ENCODE results near the gene HIPK2.

The HIPK2 gene

GRCh38 chr7:139777948-139778841 is at the start of gene HIPK2:
Gene HIPK2, minus strand, starts transcription at chr7:139777998. Its CDS starts 375 bp downstream, at chr7:139777623.
- TF ChIP-seq GATA3 (IDR thresholded peaks at IDR 0.05; ENCODE audit: low read depth, low read length), result no peak
- TF ChIP-seq GATA2 (IDR thresholded peaks at IDR 0.05; ENCODE audit: low read depth, low read length), result no peak; the same call in 1 of the 2 replicates

- TF ChIP-seq GATA2 (IDR thresholded peaks at IDR 0.05; ENCODE audit: low read depth, low read length) (no peak), GATA3 (IDR thresholded peaks at IDR 0.05; ENCODE audit: low read depth, low read length) (no peak)
These were observed 49.2 kb upstream of the HIPK2 start for GRCh38 chr7:139827042-139827441.

- no peak for TF ChIP-seq GATA2 (IDR thresholded peaks at IDR 0.05; ENCODE audit: low read depth, low read length)
- TF ChIP-seq GATA3 (IDR thresholded peaks at IDR 0.05; ENCODE audit: low read depth, low read length), result no peak
These were observed 48.0 kb upstream of the HIPK2 start for GRCh38 chr7:139825666-139826290.

- no peak for TF ChIP-seq GATA3 (IDR thresholded peaks at IDR 0.05; ENCODE audit: low read depth, low read length)
- TF ChIP-seq GATA2 (IDR thresholded peaks at IDR 0.05; ENCODE audit: low read depth, low read length), result no peak
These were observed 46.2 kb upstream of the HIPK2 start for GRCh38 chr7:139823959-139824521.

GRCh38 chr7:139822855-139823254 is 45.1 kb upstream of the HIPK2 start:
- TF ChIP-seq GATA2 (IDR thresholded peaks at IDR 0.05; ENCODE audit: low read depth, low read length) (no peak), GATA3 (IDR thresholded peaks at IDR 0.05; ENCODE audit: low read depth, low read length) (no peak)

GRCh38 chr7:139821349-139822105 is 43.7 kb upstream of the HIPK2 start:
- no peak for TF ChIP-seq GATA3 (IDR thresholded peaks at IDR 0.05; ENCODE audit: low read depth, low read length)
- peak; percentile 23; the same call in 1 of the 2 replicates for TF ChIP-seq GATA2 (IDR thresholded peaks at IDR 0.05; ENCODE audit: low read depth, low read length)

- TF ChIP-seq GATA2 (IDR thresholded peaks at IDR 0.05; ENCODE audit: low read depth, low read length) (no peak), GATA3 (IDR thresholded peaks at IDR 0.05; ENCODE audit: low read depth, low read length) (no peak)
These were observed 42.3 kb upstream of the HIPK2 start for GRCh38 chr7:139820089-139820488.

- no peak for TF ChIP-seq GATA2 (IDR thresholded peaks at IDR 0.05; ENCODE audit: low read depth, low read length)
- TF ChIP-seq GATA3 (IDR thresholded peaks at IDR 0.05; ENCODE audit: low read depth, low read length), result no peak
These were observed 39.5 kb upstream of the HIPK2 start for GRCh38 chr7:139817249-139817648.

GRCh38 chr7:139813689-139814088 is 35.9 kb upstream of the HIPK2 start:
- no peak for TF ChIP-seq GATA2 (IDR thresholded peaks at IDR 0.05; ENCODE audit: low read depth, low read length)
- no peak for TF ChIP-seq GATA3 (IDR thresholded peaks at IDR 0.05; ENCODE audit: low read depth, low read length)

GRCh38 chr7:139813151-139813550 is 35.4 kb upstream of the HIPK2 start:
- TF ChIP-seq GATA3 (IDR thresholded peaks at IDR 0.05; ENCODE audit: low read depth, low read length) (no peak), GATA2 (IDR thresholded peaks at IDR 0.05; ENCODE audit: low read depth, low read length) (no peak)

GRCh38 chr7:139811066-139811465 is 33.3 kb upstream of the HIPK2 start:
- no peak for TF ChIP-seq GATA2 (IDR thresholded peaks at IDR 0.05; ENCODE audit: low read depth, low read length)
- TF ChIP-seq GATA3 (IDR thresholded peaks at IDR 0.05; ENCODE audit: low read depth, low read length), result no peak

GRCh38 chr7:139808846-139809442 is 31.1 kb upstream of the HIPK2 start:
- TF ChIP-seq GATA2 (IDR thresholded peaks at IDR 0.05; ENCODE audit: low read depth, low read length), result no peak
- no peak for TF ChIP-seq GATA3 (IDR thresholded peaks at IDR 0.05; ENCODE audit: low read depth, low read length)

GRCh38 chr7:139808427-139808826 is 30.6 kb upstream of the HIPK2 start:
- TF ChIP-seq GATA3 (IDR thresholded peaks at IDR 0.05; ENCODE audit: low read depth, low read length), result no peak
- no peak for TF ChIP-seq GATA2 (IDR thresholded peaks at IDR 0.05; ENCODE audit: low read depth, low read length)
